ENCODE data around the gene THSD4.

Gene THSD4

GRCh38 chr15:71338265-71338664 is 223.0 kb downstream of the THSD4 start:
- no peaks in the 10 kb centered on the region for H3K27me3 ChIP-seq (replicated peaks; ENCODE audit: insufficient read depth, low read length)
- no peak for DNase-seq
- no peaks in the 10 kb centered on the region for H3K9me3 ChIP-seq (replicated peaks; ENCODE audit: insufficient read depth, low read length)
- H3K4me2 ChIP-seq (ENCODE audit: low read depth, low read length) = no peak overlapping the region
- H3K9me2 ChIP-seq (replicated peaks; ENCODE audit: insufficient read depth, low read length) = no peaks in the 10 kb centered on the region
- 0 out of 2 replicates have a peak, but pooled peaks cover 4% of the 10 kb centered on the region for H3K4me1 ChIP-seq (ENCODE audit: low read length)
- TF ChIP-seq EZH2phosphoT487 (IDR thresholded peaks at IDR 0.05; ENCODE audit: low read length) = no peak
- TF ChIP-seq, protein P1, sequence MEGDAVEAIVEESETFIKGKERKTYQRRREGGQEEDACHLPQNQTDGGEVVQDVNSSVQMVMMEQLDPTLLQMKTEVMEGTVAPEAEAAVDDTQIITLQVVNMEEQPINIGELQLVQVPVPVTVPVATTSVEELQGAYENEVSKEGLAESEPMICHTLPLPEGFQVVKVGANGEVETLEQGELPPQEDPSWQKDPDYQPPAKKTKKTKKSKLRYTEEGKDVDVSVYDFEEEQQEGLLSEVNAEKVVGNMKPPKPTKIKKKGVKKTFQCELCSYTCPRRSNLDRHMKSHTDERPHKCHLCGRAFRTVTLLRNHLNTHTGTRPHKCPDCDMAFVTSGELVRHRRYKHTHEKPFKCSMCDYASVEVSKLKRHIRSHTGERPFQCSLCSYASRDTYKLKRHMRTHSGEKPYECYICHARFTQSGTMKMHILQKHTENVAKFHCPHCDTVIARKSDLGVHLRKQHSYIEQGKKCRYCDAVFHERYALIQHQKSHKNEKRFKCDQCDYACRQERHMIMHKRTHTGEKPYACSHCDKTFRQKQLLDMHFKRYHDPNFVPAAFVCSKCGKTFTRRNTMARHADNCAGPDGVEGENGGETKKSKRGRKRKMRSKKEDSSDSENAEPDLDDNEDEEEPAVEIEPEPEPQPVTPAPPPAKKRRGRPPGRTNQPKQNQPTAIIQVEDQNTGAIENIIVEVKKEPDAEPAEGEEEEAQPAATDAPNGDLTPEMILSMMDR (IDR thresholded peaks at IDR 0.05; ENCODE audit: low read length) = no peak
- no peak for TF ChIP-seq EZH2 (optimal IDR thresholded peaks at IDR 0.05; ENCODE audit: low read depth, low read length)
- H3K79me2 ChIP-seq (ENCODE audit: low read length) = no peaks in the 10 kb centered on the region
- H2AFZ ChIP-seq (ENCODE audit: low read length) = no peak overlapping the region
- no peaks in the 10 kb centered on the region for H3F3A ChIP-seq (ENCODE audit: insufficient read depth, low read length)
- H3K9ac ChIP-seq (ENCODE audit: low read length) = no peak overlapping the region
- H4K20me1 ChIP-seq (ENCODE audit: insufficient read depth, low read length) = no peaks in the 10 kb centered on the region
- no peak overlapping the region for H3K4me3 ChIP-seq (ENCODE audit: low read length)
- no peaks in the 10 kb centered on the region for H3K36me3 ChIP-seq (replicated peaks; ENCODE audit: insufficient read depth, low read length)
- no peak overlapping the region for H3K27ac ChIP-seq (ENCODE audit: low read length)

- no peak for DNase-seq
- Histone ChIP-seq H3K27ac (ENCODE audit: low read length) (no peak overlapping the region), H3K9me2 (replicated peaks; ENCODE audit: insufficient read depth, low read length) (no peaks in the 10 kb centered on the region), H3K4me1 (ENCODE audit: low read length) (no peaks in the 10 kb centered on the region), H3F3A (ENCODE audit: insufficient read depth, low read length) (no peaks in the 10 kb centered on the region), H2AFZ (ENCODE audit: low read length) (no peak overlapping the region), H3K9ac (ENCODE audit: low read length) (no peak overlapping the region), H3K9me3 (replicated peaks; ENCODE audit: insufficient read depth, low read length) (no peaks in the 10 kb centered on the region), H3K36me3 (replicated peaks; ENCODE audit: insufficient read depth, low read length) (no peaks in the 10 kb centered on the region), H3K27me3 (replicated peaks; ENCODE audit: insufficient read depth, low read length) (no peaks in the 10 kb centered on the region), H3K4me2 (ENCODE audit: low read depth, low read length) (no peak overlapping the region), H4K20me1 (ENCODE audit: insufficient read depth, low read length) (no peaks in the 10 kb centered on the region), H3K79me2 (ENCODE audit: low read length) (no peaks in the 10 kb centered on the region), H3K4me3 (ENCODE audit: low read length) (no peak overlapping the region)
- TF ChIP-seq, protein P1 (IDR thresholded peaks at IDR 0.05; ENCODE audit: low read length) = no peak
- TF ChIP-seq EZH2phosphoT487 (IDR thresholded peaks at IDR 0.05; ENCODE audit: low read length) = no peak
- TF ChIP-seq EZH2 (optimal IDR thresholded peaks at IDR 0.05; ENCODE audit: low read depth, low read length) = no peak
Measured at GRCh38 chr15:71338827-71339542, 223.7 kb downstream of the THSD4 start.

GRCh38 chr15:71341811-71342550 is 226.7 kb downstream of the THSD4 start:
- no peak for DNase-seq
- H3K27me3 ChIP-seq (replicated peaks; ENCODE audit: insufficient read depth, low read length) = no peaks in the 10 kb centered on the region
- no peaks in the 10 kb centered on the region for H3K9me2 ChIP-seq (replicated peaks; ENCODE audit: insufficient read depth, low read length)
- H3K79me2 ChIP-seq (ENCODE audit: low read length) = no peaks in the 10 kb centered on the region
- no peak overlapping the region for H3K4me2 ChIP-seq (ENCODE audit: low read depth, low read length)
- no peaks in the 10 kb centered on the region for H3K4me1 ChIP-seq (ENCODE audit: low read length)
- no peak overlapping the region for H3K27ac ChIP-seq (ENCODE audit: low read length)
- H3F3A ChIP-seq (ENCODE audit: insufficient read depth, low read length) = no peaks in the 10 kb centered on the region
- H2AFZ ChIP-seq (ENCODE audit: low read length) = no peak overlapping the region
- H3K9ac ChIP-seq (ENCODE audit: low read length) = no peak overlapping the region
- H3K36me3 ChIP-seq (replicated peaks; ENCODE audit: insufficient read depth, low read length) = no peaks in the 10 kb centered on the region
- TF ChIP-seq EZH2phosphoT487 (IDR thresholded peaks at IDR 0.05; ENCODE audit: low read length) = no peak
- TF ChIP-seq, protein P1 (IDR thresholded peaks at IDR 0.05; ENCODE audit: low read length) = no peak
- no peak for TF ChIP-seq EZH2 (optimal IDR thresholded peaks at IDR 0.05; ENCODE audit: low read depth, low read length)
- no peaks in the 10 kb centered on the region for H4K20me1 ChIP-seq (ENCODE audit: insufficient read depth, low read length)
- H3K4me3 ChIP-seq (ENCODE audit: low read length) = no peak overlapping the region
- H3K9me3 ChIP-seq (replicated peaks; ENCODE audit: insufficient read depth, low read length) = no peaks in the 10 kb centered on the region

Data from MM.1S (cell line).